NCI-H2107 treated with DMSO at 0.1 percent for 48 hours (cell line): Measurements from ENCODE around the gene POLD4.

ENCODE experiments used
- DNase-seq: peaks from one replicate; lab custom pipeline; 2025; ENCODE audit not compliant: unreplicated experiment; lab: John Stamatoyannopoulos, UW

The POLD4 gene

GRCh38 chr11:67389477-67389876 is 36.1 kb upstream of the POLD4 start:
- DNase-seq: no peak

- DNase-seq: no peak
Measured at GRCh38 chr11:67387518-67387917, 34.2 kb upstream of the POLD4 start.

- DNase-seq: no peak
Measured at GRCh38 chr11:67387069-67387468, 33.7 kb upstream of the POLD4 start.

- DNase-seq: no peak
Measured at GRCh38 chr11:67384851-67385366, 31.6 kb upstream of the POLD4 start.

GRCh38 chr11:67382276-67383136 is 29.2 kb upstream of the POLD4 start:
- peak; percentile 32 for DNase-seq

GRCh38 chr11:67381244-67381972 is 28.1 kb upstream of the POLD4 start:
- no peak for DNase-seq

GRCh38 chr11:67379061-67380058 is 26.0 kb upstream of the POLD4 start:
- no peak for DNase-seq

- DNase-seq: no peak
Measured at GRCh38 chr11:67378544-67378943, 25.2 kb upstream of the POLD4 start.

GRCh38 chr11:67376873-67377808 is 23.8 kb upstream of the POLD4 start:
- no peak for DNase-seq

- DNase-seq: no peak
Measured at GRCh38 chr11:67376063-67376820, 22.9 kb upstream of the POLD4 start.

- DNase-seq: no peak
Measured at GRCh38 chr11:67375320-67376055, 22.1 kb upstream of the POLD4 start.

GRCh38 chr11:67374571-67375281 is 21.4 kb upstream of the POLD4 start:
- DNase-seq: no peak

- no peak for DNase-seq
Measured at GRCh38 chr11:67373648-67374570, 20.6 kb upstream of the POLD4 start.

GRCh38 chr11:67372993-67373647 is 19.8 kb upstream of the POLD4 start, which contains the start of gene CLCF1:
Gene CLCF1, minus strand, starts transcription at chr11:67373598. Its CDS starts 59 bp downstream, at chr11:67373539.
- no peak for DNase-seq

- no peak for DNase-seq
Measured at GRCh38 chr11:67372321-67372992, 19.1 kb upstream of the POLD4 start.
